ENCODE results near the gene ARL5C. TPM values are rescaled to one million over a fixed set of nuclear protein-coding genes. Genes with fewer than 3 reads are reported as not detected.

Gene ARL5C
- total RNA-seq, 4 donors from 2014 or later = not detected

- Histone ChIP-seq H3K4me1 (peaks cover 0 to 10% (median 4%) of the 10 kb centered on the region in 4 donors), H3K9me3 (no peaks in the 10 kb centered on the region), H3K27me3 (no peaks in the 10 kb centered on the region), H3K4me3 (no peak overlapping the region), H3K36me3 (no peaks in the 10 kb centered on the region), H3K27ac (no peak overlapping the region)
- in situ Hi-C loops (cut with MboI; ENCODE audit: low pct_ligation_motif_present in 1 of 4, low pct_unique_long_range_greater_than_20kb in 1 of 4, low sequenced_read_pairs in 3 of 4) = no loop called here
- intact Hi-C loops (cut with DNase I; ENCODE audit: low total_unique reads) = no loop called here
- WGBS, 2 donors (ENCODE audit: low coverage in 1 of 2) = 85 to 100% methylated on average over 4 to 5 of the region's 5 CpGs
- no peak for DNase-seq
- TF ChIP-seq POLR2A (IDR thresholded peaks at IDR 0.05) = no peak
- TF ChIP-seq EP300 (IDR thresholded peaks at IDR 0.05; ENCODE audit: low read depth) = no peak
- TF ChIP-seq CTCF (IDR thresholded peaks at IDR 0.05) = no peak
- no peak for TF ChIP-seq POLR2AphosphoS5 (IDR thresholded peaks at IDR 0.05)
Observed at GRCh38 chr17:39118674-39119419, 47.1 kb downstream of the ARL5C start.

GRCh38 chr17:39116224-39116623 lies 49.7 kb downstream of the ARL5C start:
- DNase-seq = no peak
- in situ Hi-C loops (cut with MboI; ENCODE audit: low pct_ligation_motif_present in 1 of 4, low pct_unique_long_range_greater_than_20kb in 1 of 4, low sequenced_read_pairs in 3 of 4) (no loop called here), intact Hi-C loops (cut with DNase I; ENCODE audit: low total_unique reads) (no loop called here)
- TF ChIP-seq POLR2A (IDR thresholded peaks at IDR 0.05) (no peak), EP300 (IDR thresholded peaks at IDR 0.05; ENCODE audit: low read depth) (no peak), POLR2AphosphoS5 (IDR thresholded peaks at IDR 0.05) (no peak), CTCF (IDR thresholded peaks at IDR 0.05) (no peak)
- 74 to 100% methylated on average over 1 to 3 of the region's 3 CpGs for WGBS, 2 donors (ENCODE audit: low coverage in 1 of 2)
- no peaks in the 10 kb centered on the region for H3K27me3 ChIP-seq
- H3K27ac ChIP-seq = no peak overlapping the region
- H3K36me3 ChIP-seq = no peaks in the 10 kb centered on the region
- H3K4me1 ChIP-seq = peaks cover 0 to 10% (median 4%) of the 10 kb centered on the region in 4 donors
- no peak overlapping the region for H3K4me3 ChIP-seq
- H3K9me3 ChIP-seq = no peaks in the 10 kb centered on the region

GRCh38 chr17:39115135-39115534 lies 50.8 kb downstream of the ARL5C start:
- peak overlapping the region; percentile 9 to 61 (median 36) for H3K27ac ChIP-seq
- no peaks in the 10 kb centered on the region for H3K27me3 ChIP-seq
- no peak overlapping the region for H3K4me3 ChIP-seq
- no peaks in the 10 kb centered on the region for H3K9me3 ChIP-seq
- no peaks in the 10 kb centered on the region for H3K36me3 ChIP-seq
- whole genome bisulfite sequencing, 2 donors (ENCODE audit: low coverage in 1 of 2) = 35% methylated on average over 5 of the region's 5 CpGs; no CpG with 5 or more reads in 1 of the 2 donors
- peaks cover 0 to 10% (median 4%) of the 10 kb centered on the region in 4 donors for H3K4me1 ChIP-seq
- intact Hi-C loops (cut with DNase I; ENCODE audit: low total_unique reads) = no loop called here
- in situ Hi-C loops (cut with MboI; ENCODE audit: low pct_ligation_motif_present in 1 of 4, low pct_unique_long_range_greater_than_20kb in 1 of 4, low sequenced_read_pairs in 3 of 4) = no loop called here
- DNase-seq = no peak
- TF ChIP-seq POLR2AphosphoS5 (IDR thresholded peaks at IDR 0.05) = no peak
- no peak for TF ChIP-seq POLR2A (IDR thresholded peaks at IDR 0.05)
- no peak for TF ChIP-seq EP300 (IDR thresholded peaks at IDR 0.05; ENCODE audit: low read depth)
- TF ChIP-seq CTCF (IDR thresholded peaks at IDR 0.05) = no peak

GRCh38 chr17:39114723-39115122 lies 51.2 kb downstream of the ARL5C start:
- WGBS, 2 donors (ENCODE audit: low coverage in 1 of 2) = 80% methylated on average over 14 of the region's 14 CpGs; no CpG with 5 or more reads in 1 of the 2 donors
- in situ Hi-C loops (cut with MboI; ENCODE audit: low pct_ligation_motif_present in 1 of 4, low pct_unique_long_range_greater_than_20kb in 1 of 4, low sequenced_read_pairs in 3 of 4) = no loop called here
- no peak overlapping the region for H3K4me3 ChIP-seq
- no peaks in the 10 kb centered on the region for H3K36me3 ChIP-seq
- H3K9me3 ChIP-seq = no peaks in the 10 kb centered on the region
- H3K4me1 ChIP-seq = peaks cover 0 to 10% (median 4%) of the 10 kb centered on the region in 4 donors
- DNase-seq = no peak
- intact Hi-C loops (cut with DNase I; ENCODE audit: low total_unique reads) = no loop called here
- TF ChIP-seq POLR2AphosphoS5 (IDR thresholded peaks at IDR 0.05) = no peak
- TF ChIP-seq CTCF (IDR thresholded peaks at IDR 0.05) = no peak
- TF ChIP-seq POLR2A (IDR thresholded peaks at IDR 0.05) = no peak
- no peak for TF ChIP-seq EP300 (IDR thresholded peaks at IDR 0.05; ENCODE audit: low read depth)
- no peaks in the 10 kb centered on the region for H3K27me3 ChIP-seq
- H3K27ac ChIP-seq = peak overlapping the region; percentile 9 to 61 (median 36)
